GM12873 (cell line): ENCODE data around the gene ZNF311.
A peak's percentile ranks its signal among the peaks of the same experiment; 100 is the strongest.

ENCODE experiments used
- TF ChIP-seq, protein P1 (sequence below): IDR thresholded peaks from 2 replicates; pipeline ENCODE4 v1.5.1; 2012; ENCODE audit warnings: low read depth, mild to moderate bottlenecking, moderate library complexity, low read length, control low read depth; ENCODE audit not compliant: insufficient read depth; ENCODE audit errors: missing control alignments

ZNF311 gene

DNA sequence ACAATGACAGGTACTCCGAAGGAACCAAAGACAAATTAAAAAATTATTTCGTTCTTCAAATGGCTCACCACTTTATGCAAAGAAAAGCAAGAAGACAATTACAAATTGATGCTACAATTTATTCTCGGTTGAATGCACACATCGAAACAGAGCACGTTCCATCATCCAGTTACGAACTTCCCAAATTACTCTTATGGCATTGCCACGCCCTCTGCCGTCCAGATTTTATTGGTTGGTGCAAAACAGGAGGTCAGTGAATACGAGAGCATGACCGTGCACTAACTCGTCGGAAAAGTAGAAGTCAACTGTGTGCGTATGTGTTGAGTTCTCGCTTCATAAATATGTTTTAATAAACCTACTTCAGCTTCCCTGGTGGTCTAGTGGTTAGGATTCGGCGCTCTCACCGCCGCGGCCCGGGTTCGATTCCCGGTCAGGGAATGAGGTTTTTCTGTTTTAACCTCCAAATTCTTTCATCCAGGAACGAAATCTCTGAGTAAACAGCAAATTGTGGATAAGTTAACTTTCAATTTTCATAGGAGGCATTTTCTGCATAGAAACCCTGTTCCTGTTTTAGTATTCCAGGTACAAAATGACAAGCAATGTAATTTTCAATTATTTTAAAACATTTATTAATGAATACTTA, 23.2 kb downstream of the ZNF311 start:
- TF ChIP-seq, protein P1, sequence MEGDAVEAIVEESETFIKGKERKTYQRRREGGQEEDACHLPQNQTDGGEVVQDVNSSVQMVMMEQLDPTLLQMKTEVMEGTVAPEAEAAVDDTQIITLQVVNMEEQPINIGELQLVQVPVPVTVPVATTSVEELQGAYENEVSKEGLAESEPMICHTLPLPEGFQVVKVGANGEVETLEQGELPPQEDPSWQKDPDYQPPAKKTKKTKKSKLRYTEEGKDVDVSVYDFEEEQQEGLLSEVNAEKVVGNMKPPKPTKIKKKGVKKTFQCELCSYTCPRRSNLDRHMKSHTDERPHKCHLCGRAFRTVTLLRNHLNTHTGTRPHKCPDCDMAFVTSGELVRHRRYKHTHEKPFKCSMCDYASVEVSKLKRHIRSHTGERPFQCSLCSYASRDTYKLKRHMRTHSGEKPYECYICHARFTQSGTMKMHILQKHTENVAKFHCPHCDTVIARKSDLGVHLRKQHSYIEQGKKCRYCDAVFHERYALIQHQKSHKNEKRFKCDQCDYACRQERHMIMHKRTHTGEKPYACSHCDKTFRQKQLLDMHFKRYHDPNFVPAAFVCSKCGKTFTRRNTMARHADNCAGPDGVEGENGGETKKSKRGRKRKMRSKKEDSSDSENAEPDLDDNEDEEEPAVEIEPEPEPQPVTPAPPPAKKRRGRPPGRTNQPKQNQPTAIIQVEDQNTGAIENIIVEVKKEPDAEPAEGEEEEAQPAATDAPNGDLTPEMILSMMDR = no peak

DNA sequence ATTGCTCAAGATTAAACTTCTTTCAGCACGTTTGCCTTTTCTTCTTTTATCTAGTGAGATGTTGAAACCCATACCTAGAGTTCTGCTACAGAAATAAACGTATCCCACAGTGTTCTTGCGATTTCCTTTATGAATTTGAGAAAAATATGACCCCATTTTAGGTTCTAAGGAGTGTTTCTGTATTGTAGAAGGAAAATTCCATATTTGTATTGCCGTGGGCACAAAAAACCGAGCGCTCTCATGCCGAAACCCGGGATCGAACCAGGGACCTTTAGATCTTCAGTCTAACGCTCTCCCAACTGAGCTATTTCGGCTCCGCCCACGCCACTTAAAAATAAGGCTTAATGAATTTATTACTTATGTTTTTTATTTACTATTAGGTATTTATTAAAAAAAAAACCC, 23.7 kb downstream of the ZNF311 start:
- TF ChIP-seq, protein P1 = no peak

DNA sequence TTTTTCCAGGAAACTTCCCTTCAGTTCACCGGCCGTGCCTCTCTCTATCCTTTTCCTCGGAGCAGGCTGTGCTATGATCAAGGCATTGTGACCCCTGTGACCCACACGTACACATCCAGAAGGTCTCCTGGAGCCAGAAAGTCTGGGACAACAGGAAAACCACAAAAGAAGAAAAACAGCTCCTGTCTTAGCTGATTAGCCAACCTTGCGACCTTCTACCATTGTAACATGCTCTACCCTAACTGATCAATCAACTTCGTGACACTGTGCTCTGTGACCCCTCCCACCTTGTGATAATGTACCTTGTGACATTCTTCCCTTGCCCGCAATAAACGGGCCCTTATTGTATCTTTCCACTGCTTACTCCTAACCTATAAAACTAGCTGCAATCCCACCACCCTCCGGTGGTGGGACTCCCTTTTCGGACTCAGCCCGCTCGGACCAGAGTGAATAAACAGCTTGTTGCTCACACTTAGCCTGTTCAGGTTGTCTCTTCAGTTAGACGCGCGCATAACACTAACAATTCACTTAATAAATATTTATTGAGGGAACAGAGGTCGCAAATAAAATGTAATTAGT, 24.2 kb downstream of the ZNF311 start:
- TF ChIP-seq, protein P1 = peak; percentile 49

DNA sequence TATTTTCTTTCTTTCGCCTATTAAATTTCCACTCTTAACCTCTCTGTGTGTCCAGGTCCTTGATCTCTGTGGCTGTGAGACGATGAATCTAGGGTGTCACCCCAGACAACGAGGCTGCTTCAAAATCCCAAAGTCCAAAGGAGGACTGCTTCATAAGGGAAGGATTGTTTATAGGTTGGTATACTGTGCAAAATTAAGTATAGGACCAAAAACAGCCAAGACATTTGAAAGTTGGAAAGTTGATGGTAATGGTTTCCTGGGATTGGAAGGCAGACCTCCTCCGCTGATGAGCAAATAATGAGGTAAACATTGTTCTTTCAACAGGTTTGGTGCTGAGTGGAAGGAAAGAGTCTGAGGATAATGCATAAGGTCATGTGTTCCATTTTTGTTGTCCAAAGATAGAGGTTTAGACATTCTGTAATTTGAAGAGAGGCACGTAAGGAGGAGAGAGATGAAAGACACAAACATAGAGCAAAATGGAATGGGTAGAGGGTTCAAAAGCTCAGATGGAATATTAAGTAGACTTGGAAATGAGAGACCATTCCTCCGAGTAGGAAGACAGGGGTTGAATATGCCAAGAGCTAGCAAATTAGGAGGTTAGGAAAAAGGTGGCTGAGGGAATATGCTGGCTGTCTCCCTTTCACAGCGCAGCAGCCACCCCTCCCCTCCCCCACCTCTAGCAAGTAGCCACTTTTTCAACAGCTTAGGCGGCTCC, 24.8 kb downstream of the ZNF311 start:
- TF ChIP-seq, protein P1 = no peak

DNA sequence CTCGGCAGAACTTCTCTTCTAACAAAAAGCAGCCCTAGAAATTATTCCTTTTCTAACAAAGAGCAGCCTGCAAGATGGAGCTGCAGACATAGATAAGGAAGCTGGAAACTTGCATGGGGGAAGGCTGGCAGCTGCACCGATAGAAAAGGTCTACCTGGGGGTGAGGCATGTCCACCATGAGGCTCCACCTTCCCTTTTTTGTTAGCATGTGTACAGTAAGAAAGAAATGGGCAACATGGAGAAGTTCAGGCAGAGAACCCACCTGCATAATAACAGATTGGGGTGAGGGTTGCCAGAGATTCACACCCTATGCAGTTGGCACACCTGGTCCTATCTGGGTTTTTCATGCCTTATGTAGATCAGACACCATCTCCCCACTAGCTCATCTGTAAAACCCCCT, 25.4 kb downstream of the ZNF311 start:
- TF ChIP-seq, protein P1 = no peak

DNA sequence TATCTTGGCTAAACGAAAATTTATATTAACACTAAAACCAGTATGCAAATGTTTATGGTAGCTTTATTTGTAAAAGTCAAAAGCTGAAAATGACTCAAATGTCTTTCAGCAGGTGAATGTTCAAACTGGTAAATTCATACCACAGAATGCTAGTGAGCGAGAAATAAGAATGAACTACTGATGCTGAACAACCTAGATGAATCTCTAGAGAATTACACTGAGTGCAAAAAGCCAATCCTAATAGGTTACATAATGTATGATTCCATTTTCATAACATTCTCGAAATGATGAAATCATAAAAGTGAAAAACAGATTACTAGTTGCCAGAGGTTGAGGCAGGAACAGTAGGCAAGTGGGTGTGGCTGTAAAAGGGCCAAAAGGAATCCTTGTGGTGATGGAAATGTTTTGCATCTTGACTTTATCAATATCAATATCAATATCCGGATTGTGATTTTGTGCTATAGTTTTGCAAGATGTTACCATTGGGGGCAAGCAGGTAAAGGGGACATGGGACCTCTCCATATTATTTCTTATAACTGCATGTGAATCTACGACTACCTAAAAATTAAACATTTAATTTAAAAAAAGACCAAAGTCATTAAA, 26.1 kb downstream of the ZNF311 start:
- TF ChIP-seq, protein P1 = no peak

DNA sequence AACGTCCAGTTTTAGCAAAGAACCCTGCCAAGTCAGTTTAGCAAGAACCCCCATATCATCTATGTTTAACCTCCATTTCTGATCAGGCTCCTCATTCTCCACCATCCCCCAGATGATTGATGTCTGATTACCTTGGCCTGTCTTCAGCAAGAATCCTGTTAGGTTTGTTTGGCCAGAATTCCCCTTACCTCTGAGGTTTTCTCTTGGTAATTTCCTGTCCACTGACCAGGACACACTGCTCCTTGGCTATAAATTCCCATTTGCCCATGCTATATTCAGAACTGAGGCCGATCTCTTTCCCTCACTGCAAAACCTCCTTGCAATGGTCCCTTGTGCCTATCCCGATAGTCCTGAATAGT, 27.0 kb downstream of the ZNF311 start:
- TF ChIP-seq, protein P1 = no peak
